Non-pigmented ciliary epithelial cell (primary cell): ENCODE results near the gene PPIE.
"Not testable (repeated sequence)": the region's sequence is repeated elsewhere in the genome, so short reads cannot be mapped to it uniquely, and the experiment has no call there.

Experiments used
- DNase-seq: peaks from one replicate; pipeline ENCODE4 v3.0.0-alpha.2; 2010; ENCODE audit warnings: low read depth

Gene PPIE

DNA sequence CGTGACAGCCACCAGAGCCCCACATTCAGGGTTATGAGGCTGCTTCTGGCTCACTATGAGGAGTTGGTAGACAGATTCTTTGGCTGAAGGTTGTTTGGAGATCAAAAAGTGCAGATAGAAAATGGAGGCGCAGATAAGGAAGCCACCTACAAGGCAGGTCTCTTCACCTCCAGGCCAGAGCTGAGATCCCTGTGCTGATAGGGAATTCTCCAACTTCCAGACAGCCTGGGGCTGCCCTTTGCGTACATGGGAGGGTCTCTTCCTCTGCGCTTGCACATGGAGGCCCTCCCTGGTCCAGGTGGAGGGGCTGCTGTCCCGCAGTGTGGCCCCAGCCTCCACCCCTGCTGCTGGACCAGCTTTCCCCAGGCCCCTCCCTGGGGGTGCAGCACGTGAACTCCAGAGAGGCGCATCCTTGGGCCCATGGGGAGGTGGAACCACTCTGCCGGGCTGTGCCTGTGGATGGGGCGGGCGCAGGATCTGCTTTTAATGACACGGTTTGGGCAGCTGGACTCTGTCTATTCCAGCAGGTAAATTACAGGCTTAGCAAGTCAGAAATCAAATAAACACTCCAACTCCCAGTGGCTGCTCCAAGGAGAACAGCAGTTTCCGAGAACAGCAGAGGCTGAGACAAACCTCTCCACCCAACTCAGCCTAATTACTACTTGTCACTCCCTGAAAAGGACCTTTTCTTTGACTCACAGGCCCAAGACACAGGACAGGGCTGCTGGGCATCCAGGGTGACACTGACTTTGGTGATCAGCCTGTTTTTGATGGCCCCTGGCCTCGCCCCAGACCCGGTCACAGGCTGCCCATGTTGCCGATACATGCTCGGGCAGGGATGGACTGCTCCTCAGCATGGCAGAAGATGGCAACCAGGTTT is 20.1 kb downstream of the PPIE start:
- no peak for DNase-seq

- DNase-seq = no peak
Measured at GRCh38 chr1:39759436-39759726, 20.7 kb downstream of the PPIE start.

DNA sequence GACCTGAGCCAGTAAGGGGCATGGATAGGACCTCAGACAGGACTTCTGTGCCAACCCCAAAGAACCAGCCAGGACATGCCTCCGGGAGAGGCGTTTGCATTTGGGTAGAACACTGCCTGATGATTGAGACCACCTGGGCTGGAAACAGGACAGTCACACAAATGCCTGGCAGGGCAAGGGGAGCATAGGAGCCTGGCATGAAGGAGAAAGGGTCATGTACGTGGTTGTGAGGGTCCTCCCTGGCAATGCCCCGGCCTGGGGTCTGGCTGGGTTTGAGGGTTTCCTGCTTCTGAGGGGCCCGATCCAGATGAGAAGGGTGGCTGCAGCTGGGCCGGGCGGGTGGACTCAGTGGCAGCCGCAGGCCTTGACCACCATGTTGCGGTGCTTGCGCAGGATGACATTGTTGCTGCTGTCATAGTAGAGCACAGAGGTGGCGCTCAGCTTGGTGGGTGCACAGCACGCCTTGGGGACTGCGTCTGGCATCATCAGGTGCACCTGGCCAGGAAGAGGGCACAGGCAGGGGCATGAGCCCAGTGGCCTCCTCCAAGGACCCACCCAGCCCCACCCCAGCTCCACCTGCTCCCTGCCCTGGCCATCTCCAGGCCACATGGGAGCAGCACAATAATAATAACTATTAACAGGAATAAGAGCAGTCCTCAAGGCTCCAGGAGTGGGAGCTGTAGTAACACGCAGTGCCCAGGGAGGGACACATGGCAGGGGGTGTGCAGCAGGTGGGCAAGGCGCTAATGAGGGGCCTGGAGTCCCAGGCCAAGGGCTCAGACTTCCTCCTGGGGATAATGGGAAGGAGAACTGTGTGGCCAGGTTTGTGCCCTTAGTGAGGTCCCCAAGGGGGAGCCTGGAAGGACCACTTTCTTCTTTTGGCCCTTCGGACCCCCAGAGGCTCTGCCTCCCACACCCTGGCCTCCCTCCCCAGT is 21.7 kb downstream of the PPIE start:
- DNase-seq = no peak

- no peak for DNase-seq
Measured at GRCh38 chr1:39761016-39761415, 22.3 kb downstream of the PPIE start.

DNA sequence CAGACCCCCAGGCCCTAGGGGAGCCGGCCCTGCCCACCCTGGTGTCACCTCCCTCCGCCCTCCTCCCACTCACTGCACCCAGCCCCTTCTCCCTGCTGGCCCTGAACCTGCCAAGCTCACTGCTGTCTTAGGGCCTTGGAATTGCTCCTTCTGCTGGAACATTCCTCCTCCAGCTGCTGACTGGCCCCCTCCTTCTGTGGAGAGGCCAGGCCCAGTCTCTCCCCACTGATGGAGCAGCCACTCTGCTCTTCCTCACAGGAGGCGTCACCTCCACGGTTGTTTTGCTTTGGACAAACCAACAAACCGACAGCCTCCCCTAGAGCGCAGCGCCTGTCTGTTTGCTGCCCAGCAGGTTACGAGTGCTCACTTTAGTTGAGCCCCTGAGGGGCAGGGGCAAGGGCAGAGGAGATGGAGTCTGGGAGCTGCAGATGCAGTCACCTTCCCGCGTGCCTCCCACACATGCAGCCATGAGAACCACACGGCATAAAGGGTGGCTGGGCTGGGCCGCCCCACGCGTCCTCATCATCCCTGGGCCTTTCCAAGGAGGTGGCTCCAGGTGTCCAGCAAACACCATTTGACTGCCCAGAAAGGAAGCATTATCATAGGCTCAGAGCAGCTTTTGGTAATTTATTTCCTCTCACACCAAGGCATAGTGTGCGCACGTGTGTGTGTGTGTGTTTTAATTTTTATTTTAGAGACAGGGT is 23.0 kb downstream of the PPIE start:
- DNase-seq = no peak

DNA sequence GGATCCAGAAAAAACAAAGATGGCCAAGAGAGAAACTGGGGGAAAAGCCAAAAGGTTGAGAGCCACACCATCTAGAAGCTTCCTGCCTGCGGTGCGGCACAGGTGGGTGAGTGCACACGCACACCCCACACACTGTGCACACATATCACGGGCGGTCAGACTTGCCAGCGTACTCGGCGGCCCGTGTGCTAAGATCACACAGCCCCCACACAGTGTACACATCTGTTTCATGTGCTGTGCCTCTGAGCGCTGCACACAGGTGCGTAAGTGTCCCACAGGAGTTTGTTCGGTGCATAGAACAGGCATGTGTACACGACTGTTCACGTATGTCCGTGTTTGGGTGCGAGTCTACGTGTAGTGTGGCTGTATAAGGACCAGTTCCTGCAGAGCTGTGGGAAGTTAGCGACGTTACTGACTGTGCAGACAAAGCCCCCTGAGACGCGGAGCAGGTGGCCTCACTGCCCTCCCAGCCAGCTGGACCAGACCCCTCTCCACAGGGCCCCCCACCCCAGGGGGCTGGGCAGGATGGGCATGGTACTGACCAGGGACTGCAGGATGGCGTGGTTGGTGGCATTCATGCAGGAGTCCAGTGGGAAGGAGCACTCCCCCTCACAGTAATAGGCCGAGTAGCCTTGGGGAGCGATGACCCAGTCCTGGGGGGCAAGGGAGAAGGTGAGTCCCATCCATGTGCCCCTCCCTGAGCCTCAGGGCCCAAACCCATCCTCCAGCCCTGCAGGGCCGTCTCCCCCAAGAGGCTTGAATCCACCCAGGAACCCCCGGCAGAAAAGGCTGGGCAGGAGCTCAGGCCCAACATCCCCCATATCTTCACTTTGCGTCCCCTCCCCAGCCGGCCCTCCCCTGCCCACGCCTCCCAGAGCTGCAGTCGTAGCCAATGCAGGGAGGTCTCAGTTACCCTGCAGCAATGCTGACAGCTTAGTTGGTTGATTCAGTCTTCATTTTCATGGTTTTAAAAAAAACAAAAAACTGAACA is 24.2 kb downstream of the PPIE start:
- no peak for DNase-seq

- not testable (repeated sequence) for DNase-seq
Measured at GRCh38 chr1:39763619-39764374, 25.1 kb downstream of the PPIE start.

DNA sequence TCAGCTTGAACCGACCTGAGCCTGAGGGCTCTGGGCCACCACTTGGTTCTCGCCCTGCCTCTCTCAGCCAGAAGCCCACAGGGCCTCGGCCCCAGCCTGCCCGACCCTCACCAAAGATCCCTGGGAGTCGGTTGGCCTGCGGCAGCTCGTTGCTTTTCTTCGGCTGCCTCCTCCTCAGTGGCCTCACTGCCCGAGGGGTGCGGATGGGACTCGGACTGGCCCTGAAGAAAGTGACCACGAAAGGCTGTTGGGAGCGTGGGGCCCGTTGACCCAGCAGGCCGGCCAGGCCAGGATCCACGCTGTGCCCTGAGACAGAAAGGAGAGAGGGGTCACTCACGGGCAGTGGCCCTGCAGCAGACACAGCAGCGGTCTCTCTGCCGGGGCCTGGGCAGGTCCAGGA is 25.8 kb downstream of the PPIE start:
- not testable (repeated sequence) for DNase-seq

DNA sequence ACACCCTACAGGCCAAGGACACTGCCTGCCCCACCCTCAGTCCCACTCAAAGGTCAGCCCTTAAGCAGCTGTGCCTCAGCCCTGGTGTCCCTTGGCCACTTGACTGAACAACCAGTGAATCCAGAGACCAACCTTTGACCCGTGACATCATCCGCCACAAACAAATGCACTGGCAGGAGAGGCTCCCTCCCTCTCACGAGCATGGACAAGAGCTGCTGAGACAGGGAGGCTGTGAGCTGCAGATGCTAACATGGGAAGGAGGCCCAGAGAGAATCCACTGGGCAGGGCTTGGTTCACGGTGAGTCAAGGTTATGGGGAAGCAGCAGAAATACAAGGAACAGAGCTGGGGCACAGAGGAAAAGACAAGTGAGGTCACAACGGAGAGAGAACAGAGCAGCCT is 27.8 kb downstream of the PPIE start:
- DNase-seq = not testable (repeated sequence)

DNA sequence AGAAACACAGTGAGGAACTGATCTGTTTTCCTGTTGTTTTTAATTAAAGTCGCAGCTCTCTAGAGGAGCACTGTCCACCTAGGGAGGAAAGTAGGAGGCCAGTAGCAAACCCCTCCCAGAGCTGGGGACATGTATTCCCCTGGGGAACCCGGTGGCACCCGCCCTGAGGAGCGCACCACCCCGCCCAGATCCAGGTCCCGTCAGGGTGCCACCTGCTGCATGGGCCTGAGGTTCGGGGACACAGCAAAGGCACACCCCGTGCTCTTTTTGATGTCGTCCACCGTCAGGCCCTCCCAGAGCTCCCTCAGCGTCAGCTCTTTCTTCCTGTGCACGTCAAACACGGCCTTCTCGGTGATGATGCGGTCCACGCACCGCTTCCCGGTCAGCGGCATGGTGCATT is 30.8 kb downstream of the PPIE start:
- DNase-seq = not testable (repeated sequence)

DNA sequence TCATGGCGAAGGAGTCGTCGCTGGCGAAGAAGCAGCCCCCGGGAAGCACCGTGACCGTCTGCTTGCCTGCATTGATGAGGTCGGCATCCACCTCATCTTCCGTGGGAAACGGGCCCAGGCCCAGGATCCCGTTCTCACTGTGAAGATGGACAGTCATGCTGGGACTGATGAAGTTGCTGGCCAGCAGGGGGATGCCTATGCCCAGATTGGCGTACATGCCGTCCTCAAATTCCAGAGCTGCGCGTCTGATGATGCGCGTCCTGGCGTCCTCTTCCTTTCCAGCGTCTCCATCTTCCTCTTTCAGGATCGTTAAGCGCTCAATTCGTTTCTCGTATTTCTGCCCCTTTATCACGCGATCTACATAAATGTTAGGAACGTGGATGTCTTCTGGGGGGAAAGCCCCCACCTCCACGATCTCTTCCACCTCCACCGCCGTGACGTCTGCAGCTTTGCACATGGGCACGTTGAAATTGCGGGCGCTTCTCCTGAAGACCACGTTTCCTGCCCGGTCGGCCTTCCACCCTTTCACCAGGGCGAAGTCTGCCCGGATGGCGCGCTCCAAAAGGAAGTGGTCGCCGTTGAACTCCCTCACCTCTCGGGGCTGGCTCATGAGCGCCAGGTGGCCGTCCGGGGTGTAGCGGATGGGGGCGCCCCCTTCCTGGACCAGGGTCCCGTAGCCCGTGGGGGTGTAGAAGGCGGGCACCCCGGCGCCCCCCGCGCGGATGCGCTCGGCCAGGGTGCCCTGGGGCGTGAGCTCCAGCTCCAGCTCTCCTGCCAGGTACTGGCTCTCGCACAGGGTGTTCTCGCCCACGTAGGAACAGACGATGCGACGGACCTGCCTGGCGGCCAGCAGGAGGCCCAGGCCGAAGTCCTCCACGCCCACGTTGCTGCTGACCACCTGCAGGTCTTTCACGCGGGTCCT is 31.7 kb downstream of the PPIE start:
- DNase-seq = not testable (repeated sequence)

- DNase-seq = not testable (repeated sequence)
Measured at GRCh38 chr1:39771022-39771532, 32.4 kb downstream of the PPIE start, which contains the start of gene OXCT2. TSS of gene OXCT2 (minus strand) at chr1:39771348. CDS start at chr1:39771255, 93 bp downstream.

DNA sequence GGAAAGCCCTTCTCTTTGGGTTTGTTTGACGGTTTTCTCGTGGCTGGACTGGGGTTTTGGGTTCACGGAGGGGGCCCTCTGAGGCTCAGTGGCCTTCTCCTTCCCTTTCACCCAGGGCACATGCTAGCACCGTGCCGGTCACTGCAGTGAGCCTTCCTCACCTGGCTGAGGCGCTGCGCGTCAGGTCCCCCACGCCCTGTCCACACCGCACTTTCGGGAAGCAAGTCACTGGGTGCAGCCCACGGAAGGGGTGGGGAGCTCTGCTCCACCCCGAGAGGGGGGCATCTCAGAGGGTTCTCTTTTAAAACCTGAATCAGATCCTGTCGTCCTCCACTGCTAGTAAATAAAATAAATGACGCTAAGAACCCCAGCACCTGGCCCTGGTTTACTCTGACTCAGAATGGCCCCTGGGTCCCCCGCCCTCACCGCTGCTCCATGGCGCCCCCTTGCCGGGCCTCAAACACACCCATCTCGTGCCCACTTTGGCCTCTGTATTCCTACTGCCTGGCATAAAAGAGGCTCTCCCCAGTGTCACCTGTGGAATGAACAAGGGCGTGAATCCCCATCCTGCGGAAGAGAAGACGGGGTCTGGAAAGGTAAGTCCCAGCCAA is 34.8 kb downstream of the PPIE start:
- not testable (repeated sequence) for DNase-seq

DNA sequence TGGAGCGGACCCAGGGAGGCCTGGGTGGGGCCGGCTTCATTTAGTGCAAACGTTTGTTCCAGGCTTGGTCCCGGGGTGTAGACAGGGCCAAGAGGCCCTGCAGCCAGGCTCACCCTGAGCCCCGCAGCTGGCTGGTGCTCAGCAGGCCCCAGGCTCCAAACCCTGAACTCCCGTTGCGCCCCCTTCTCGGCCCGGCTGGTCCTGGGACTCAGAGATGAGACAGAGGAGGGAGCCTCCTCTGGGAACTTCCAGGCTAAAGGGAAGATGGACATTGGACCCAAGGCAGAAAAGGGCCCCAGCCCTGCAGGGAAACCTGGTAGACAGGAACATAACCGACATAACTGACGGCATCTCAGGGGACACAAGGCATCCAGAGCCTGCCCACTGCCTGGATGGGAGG is 36.5 kb downstream of the PPIE start:
- DNase-seq = not testable (repeated sequence)

DNA sequence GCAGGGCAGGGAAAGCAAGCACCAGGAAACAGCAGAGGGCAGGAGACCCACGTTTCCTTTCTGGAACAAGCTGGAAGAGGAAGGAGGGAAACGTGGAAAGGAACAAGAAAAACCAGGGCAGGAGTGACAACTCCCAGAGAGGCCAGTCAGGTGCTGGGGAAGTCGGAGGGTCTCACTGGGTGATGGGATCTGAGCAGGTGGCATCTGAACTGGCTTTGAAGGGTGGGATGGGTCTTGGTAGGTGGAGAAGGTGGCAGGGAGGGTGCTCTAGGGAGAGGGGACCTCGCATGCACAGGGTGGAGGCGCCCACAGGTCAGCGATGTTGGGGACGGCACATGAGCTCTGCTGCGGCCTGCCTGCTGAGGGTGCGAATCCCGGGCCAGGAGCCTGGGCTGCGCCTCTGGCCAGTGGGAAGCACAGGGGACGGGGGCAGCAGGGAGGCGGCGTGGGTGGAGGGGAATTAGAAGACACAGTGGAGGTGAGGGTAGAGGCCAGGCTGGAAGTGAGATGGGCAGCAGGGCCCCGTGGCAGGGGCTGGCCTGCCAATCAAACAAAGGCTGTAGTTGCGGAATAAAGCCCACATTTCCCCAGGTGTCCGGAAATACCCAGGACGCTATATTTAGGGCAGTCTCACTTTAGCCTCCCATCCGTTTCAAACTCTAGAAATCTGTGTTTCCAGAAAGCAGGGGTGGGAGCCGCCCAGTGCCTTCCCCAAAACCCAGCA is 37.2 kb downstream of the PPIE start:
- not testable (repeated sequence) for DNase-seq

GRCh38 chr1:39776400-39776713 is 37.7 kb downstream of the PPIE start:
- no peak for DNase-seq

- DNase-seq = no peak
Measured at GRCh38 chr1:39776886-39777285, 38.2 kb downstream of the PPIE start.

DNA sequence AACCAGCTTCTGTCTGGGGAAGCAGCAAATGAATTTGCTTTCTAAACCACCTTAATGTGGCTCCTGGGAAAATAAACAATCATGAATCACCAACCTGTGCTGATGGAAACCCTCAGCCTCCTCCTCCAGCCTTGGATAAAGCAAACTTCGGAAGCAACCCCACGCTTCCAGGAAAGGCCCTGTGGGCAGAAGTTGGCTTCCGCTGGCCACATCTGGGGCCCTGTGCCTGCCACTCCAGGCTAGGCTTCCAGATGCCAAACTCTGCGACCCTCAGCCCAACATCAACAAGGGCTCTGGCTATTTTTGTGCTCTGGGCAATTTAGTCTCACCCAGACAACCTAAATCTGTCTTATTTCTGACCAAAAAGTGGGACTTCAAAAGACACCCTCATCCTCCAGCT is 38.6 kb downstream of the PPIE start:
- no peak for DNase-seq
